IPS-18a (cell line): Measurements from ENCODE around the gene GABRB2.

Experiments used
- H3K27ac ChIP-seq: one replicate; pipeline ENCODE4 v1.5.1; 2013; ENCODE audit warnings: low read length
- H3K27me3 ChIP-seq: one replicate; pipeline ENCODE4 v1.6.1; 2013; ENCODE audit warnings: mild to moderate bottlenecking, low read length; ENCODE audit not compliant: control insufficient read depth, insufficient read depth
- H3K36me3 ChIP-seq: one replicate; pipeline ENCODE4 v1.6.1; 2013; ENCODE audit warnings: low read depth, low read length; ENCODE audit not compliant: control insufficient read depth
- H3K4me1 ChIP-seq: one replicate; pipeline ENCODE4 v1.6.1; 2013; ENCODE audit warnings: low read depth, low read length; ENCODE audit not compliant: control insufficient read depth
- H3K4me3 ChIP-seq: one replicate; pipeline ENCODE4 v1.5.1; 2013; ENCODE audit warnings: low read length
- H3K9ac ChIP-seq: one replicate; pipeline ENCODE4 v1.6.1; 2013; ENCODE audit warnings: mild to moderate bottlenecking, low read length, moderate library complexity
- H3K9me3 ChIP-seq: one replicate; pipeline ENCODE4 v1.6.1; 2013; ENCODE audit warnings: low read depth, low read length; ENCODE audit not compliant: control insufficient read depth

GABRB2 gene

DNA sequence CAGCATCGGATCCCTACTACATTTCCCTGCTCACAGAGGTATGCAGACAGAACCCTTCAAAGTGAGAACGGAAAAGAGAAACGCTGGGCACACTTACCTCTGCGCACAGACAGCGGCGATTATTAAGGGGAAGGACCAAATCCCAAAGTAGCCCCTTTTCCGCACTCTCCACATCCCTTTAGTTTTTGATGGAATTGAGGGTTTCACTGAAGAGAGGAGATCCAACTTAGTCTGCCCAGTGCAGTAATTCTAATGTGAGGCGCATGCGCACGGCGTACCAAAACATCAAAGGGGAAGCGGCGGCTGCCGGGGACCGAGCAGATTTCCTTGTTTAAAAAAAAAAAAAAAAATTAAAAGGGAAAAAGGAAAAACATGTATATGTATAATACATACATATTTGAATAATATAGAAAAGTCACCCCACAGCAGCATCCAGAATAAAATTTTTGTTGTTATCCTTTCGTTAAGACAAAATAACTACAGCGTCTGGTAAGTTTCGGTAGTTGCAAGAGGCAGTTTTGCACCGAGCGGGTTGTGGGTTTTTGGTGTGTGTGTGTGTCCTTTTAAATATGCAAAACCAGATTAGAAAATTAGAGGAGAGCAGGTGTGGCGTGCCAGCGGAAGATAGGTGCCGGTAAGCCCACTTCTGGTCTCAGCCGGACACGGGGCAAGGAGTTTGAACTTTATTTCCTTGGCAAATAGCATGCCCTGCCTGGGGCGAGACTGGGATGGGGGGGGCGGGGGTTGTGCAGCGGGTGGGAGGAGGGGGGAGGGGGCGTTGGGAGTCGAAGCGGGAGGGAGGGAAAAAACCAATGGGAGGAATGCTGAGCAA lies at the start of gene GABRB2:
Gene GABRB2 (minus strand): TSS at position 256 of the 832 bp plus-strand sequence. CDS start 82 bp downstream, at position 174.
- Histone ChIP-seq H3K36me3 (no peaks in the 10 kb centered on the region), H3K4me1 (peaks cover 24% of the 10 kb centered on the region), H3K9me3 (no peaks in the 10 kb centered on the region), H3K4me3 (peak within 1 kb of the TSS; percentile 68), H3K27me3 (peaks cover 66% of the 10 kb centered on the region), H3K27ac (no peak within 1 kb of the TSS), H3K9ac (no peak within 1 kb of the TSS)

DNA sequence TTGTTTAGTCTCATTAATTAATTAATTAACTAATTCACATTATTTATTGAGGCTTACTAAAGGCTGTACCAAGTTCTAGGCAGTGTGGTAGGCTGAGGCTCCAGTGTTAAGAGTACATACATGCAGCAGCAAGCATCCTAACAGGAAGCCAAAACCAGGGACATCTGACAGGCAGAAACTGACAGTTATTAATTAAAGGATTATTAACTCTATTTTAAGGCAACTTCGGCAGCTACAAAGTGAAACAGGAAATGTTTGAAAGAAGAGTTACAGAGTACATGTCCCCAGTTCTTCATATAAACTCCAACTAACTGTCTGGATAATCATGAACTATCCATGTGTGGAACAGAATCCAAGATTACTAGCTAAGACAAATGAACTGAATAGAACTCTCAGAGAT lies 39.3 kb upstream of the GABRB2 start:
- H3K36me3 ChIP-seq, result no peaks in the 10 kb centered on the region
- no peaks in the 10 kb centered on the region for H3K4me1 ChIP-seq
- no peak overlapping the region for H3K27ac ChIP-seq
- H3K27me3 ChIP-seq, result no peaks in the 10 kb centered on the region
- H3K9me3 ChIP-seq, result no peaks in the 10 kb centered on the region
- no peak overlapping the region for H3K4me3 ChIP-seq
- no peak overlapping the region for H3K9ac ChIP-seq

DNA sequence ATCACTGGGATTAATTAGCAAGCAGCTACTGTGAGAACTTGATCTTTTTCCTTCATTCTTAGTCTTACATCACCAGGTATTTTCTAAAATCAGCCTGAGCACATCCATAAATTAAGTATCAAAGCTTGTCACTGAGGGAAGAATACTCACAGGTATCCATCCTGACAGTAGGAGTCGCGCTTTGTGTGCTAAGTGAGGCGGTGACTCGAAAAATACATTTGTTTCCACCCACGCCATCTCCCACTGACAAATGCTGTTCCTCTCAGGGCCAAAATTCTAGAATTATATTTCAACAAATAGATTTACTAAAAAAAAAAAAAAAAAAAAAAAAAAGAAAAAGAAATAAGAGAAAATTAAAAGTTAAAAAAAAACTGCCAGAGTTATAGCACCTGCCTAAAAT lies 34.1 kb upstream of the GABRB2 start:
- no peak overlapping the region for H3K27ac ChIP-seq
- no peaks in the 10 kb centered on the region for H3K36me3 ChIP-seq
- no peaks in the 10 kb centered on the region for H3K27me3 ChIP-seq
- no peak overlapping the region for H3K9ac ChIP-seq
- H3K4me3 ChIP-seq, result no peak overlapping the region
- H3K4me1 ChIP-seq, result no peaks in the 10 kb centered on the region
- H3K9me3 ChIP-seq, result no peaks in the 10 kb centered on the region

DNA sequence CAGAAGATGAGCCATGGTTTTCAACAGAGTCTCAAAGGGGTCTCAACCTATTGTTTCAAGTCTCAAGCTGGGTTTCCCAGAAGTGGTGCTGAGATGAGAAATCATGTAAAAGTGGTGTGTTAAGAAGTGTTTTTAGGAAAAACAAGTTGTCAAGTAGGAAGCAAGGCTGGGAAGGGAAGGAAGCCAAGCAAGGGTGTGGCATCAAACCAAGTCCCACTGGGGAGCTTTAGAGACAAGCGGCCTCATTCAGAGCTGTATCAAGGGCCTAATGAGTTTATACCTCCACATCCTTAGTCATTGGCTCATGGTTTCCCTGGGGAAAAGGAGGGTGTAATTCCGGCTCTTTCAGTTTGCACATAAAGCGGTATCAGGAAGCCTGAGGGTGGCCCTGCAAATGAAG lies 26.4 kb upstream of the GABRB2 start:
- H3K27me3 ChIP-seq, result no peaks in the 10 kb centered on the region
- H3K27ac ChIP-seq, result no peak overlapping the region
- H3K4me3 ChIP-seq, result no peak overlapping the region
- no peaks in the 10 kb centered on the region for H3K36me3 ChIP-seq
- no peaks in the 10 kb centered on the region for H3K4me1 ChIP-seq
- no peaks in the 10 kb centered on the region for H3K9me3 ChIP-seq
- no peak overlapping the region for H3K9ac ChIP-seq

DNA sequence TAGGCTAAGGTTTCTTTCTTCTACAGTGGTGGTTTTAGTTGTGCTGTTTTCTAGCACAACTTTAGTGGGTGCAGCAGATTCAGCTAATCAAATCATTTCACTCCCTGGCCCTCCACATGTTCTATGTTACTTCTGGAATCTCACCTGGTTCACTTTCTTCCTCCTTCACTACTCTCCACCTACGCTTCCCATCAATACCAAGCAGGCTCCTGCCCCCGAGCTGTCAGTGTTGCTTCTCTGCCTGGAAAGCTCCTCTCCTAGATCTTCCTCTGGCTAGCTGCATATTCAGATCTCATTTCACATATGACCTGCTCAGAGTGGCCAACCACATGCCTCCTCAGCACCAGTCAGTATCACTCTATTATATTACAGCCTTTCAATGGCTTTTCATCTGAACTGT lies 19.6 kb upstream of the GABRB2 start:
- Histone ChIP-seq H3K27ac (no peak overlapping the region), H3K4me3 (no peak overlapping the region), H3K9me3 (no peaks in the 10 kb centered on the region), H3K36me3 (no peaks in the 10 kb centered on the region), H3K4me1 (peaks cover 5% of the 10 kb centered on the region), H3K27me3 (no peaks in the 10 kb centered on the region), H3K9ac (no peak overlapping the region)

DNA sequence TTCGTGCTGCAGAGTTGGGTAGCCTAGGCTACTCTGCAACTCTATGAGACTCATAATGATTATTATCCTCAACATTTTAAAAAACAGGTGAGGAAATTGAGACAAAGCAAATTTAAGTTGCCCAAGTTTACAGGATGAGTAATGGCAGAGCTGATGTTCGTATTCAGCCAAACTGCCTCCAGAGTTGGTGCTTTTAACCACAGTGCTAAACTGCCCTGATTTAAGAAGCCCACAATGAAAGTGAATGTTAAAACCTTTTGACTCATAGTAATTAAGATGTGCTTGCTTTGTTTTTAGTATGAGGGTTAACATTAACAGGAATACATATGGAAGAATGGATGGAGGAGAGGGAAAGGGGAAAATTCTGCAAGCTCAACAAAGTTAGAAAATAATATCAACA lies 15.9 kb upstream of the GABRB2 start:
- H3K9ac ChIP-seq, result no peak overlapping the region
- H3K27ac ChIP-seq, result no peak overlapping the region
- H3K9me3 ChIP-seq, result no peaks in the 10 kb centered on the region
- H3K27me3 ChIP-seq, result no peaks in the 10 kb centered on the region
- no peak overlapping the region for H3K4me3 ChIP-seq
- peaks cover 5% of the 10 kb centered on the region for H3K4me1 ChIP-seq
- H3K36me3 ChIP-seq, result no peaks in the 10 kb centered on the region

DNA sequence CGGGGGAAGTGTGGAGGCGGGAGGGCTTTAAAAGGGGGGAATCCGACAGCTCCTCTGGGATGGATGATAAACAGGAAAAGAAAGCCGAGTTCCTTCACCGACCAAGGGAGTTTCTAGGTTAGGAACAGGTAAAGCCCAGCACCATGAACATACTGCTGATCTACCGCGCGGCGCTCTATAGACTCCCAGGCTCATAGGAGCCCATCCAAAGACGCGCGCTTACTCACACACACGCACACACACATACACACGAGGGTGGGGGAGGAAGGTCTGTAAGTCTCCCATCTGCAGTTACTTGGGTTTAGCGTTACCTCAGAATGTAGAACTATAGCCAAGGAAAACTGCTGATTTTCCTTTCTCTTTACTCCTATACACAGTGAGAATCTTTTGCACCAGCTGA lies 2.6 kb upstream of the GABRB2 start:
- H3K27ac ChIP-seq, result no peak overlapping the region
- H3K9me3 ChIP-seq, result no peaks in the 10 kb centered on the region
- peaks cover 24% of the 10 kb centered on the region for H3K4me1 ChIP-seq
- H3K27me3 ChIP-seq, result peaks cover 59% of the 10 kb centered on the region
- H3K9ac ChIP-seq, result no peak overlapping the region
- H3K4me3 ChIP-seq, result peak overlapping the region; percentile 68
- no peaks in the 10 kb centered on the region for H3K36me3 ChIP-seq

DNA sequence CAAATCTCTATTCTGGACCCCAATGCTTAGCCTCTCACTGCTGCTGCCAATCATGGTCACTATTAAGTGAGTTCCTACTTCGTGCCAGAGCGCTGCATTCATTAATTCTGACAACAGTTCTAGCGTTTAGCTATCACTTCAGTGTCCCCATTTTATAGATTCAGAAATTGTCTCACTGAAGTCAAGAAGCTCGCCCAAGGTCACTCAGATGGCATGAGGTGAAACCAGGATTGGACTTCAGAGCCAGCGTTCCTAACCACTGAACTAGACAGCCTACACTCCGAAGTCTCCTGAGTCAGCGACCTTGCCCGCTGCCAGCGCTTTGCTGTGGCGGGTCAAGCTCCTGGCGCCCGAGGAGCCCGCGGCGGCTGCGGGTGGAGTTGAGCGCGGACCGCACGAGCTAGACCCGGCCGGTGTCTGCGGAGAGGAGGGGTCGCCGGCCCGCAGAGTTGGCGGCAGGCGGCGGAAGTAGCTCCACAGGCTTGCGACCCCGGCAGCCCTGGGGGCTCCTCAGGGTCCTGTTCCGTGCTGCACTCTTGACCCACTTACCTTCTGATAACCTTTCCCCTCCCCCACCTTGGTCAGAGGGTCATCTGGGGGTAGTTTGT lies 2.1 kb upstream of the GABRB2 start:
- Histone ChIP-seq H3K27ac (no peak overlapping the region), H3K9me3 (no peaks in the 10 kb centered on the region), H3K4me1 (peaks cover 24% of the 10 kb centered on the region), H3K4me3 (peak overlapping the region; percentile 68), H3K9ac (no peak overlapping the region), H3K27me3 (peaks cover 64% of the 10 kb centered on the region), H3K36me3 (no peaks in the 10 kb centered on the region)

DNA sequence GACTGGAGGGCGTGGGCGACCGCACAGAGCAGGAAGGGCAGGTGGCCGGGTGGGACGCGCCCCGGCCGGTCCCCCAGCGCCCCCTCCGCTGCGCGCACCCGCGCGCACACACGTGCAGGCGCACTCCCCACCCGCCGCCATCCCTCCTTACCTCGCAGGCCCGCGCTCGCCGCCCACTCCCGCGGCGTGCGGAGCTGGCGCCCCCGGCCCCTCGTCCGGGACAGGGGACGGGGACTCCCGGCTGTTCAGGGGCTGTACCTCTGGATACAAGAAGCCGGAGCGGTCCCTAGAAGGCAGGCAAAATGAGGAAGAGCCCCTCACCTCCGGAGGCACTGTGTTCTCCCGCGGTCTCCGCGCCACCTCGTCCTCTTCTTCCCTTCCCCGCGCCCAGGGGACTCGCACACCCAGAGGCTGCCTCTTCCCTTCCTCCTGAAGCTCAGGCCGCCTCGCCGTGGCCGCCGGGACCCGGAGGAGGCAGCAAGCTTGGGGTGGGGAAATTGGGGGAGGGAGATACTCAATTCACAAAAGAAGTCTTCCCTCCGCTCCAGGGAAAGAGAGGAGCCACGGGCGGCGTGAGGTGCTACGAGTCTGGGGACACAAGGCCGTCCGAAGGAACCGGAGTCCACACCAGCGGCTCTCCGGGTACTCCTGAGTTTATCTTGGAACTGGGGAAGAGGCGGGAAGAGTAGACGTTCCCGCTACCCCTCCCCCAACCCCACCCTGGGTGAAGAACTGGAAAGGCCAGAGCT lies 1.4 kb upstream of the GABRB2 start:
- no peaks in the 10 kb centered on the region for H3K9me3 ChIP-seq
- H3K27ac ChIP-seq, result no peak overlapping the region
- H3K4me3 ChIP-seq, result peak overlapping the region; percentile 68
- H3K36me3 ChIP-seq, result no peaks in the 10 kb centered on the region
- no peak overlapping the region for H3K9ac ChIP-seq
- H3K4me1 ChIP-seq, result peaks cover 24% of the 10 kb centered on the region
- H3K27me3 ChIP-seq, result peaks cover 66% of the 10 kb centered on the region

DNA sequence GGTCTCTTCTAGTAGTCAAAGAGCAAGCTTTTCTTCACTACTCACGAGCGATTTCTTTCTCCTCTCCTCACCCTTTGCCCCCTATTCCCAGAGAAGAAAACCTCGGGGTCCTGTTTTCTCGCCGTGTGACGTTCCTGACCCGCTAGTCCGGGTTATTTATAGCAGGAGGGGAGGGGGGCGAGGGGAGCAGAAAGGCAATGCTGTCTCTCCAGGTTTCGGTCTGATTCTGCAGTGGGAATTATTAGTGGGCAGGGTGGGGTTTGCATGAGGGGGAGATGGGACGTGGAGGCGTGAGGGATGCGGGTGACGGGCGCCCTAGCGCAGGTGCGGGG lies 847 bp upstream of the GABRB2 start:
- Histone ChIP-seq H3K36me3 (no peaks in the 10 kb centered on the region), H3K4me3 (peak overlapping the region; percentile 68), H3K27me3 (peaks cover 66% of the 10 kb centered on the region), H3K9ac (no peak overlapping the region), H3K27ac (no peak overlapping the region), H3K4me1 (peaks cover 24% of the 10 kb centered on the region), H3K9me3 (no peaks in the 10 kb centered on the region)

DNA sequence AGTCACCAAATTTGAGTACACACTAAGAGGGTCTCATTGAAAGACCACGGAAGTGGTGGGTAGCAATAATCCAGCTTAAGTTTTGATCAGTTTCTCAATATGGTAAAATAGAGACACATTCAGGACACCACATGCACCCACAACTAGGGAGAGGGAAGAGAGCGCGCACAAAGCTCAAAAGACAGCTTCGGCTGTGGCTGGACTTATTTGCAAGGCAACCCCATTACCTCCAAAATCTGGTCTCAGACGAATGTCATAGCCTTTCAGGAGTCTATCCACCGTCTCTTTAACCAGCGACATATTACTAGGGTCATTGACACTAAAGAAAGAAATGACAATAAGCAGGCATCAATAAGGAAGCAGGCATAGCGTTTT lies 443 bp downstream of the GABRB2 start:
- Histone ChIP-seq H3K36me3 (no peaks in the 10 kb centered on the region), H3K4me1 (peaks cover 24% of the 10 kb centered on the region), H3K9me3 (no peaks in the 10 kb centered on the region), H3K9ac (no peak overlapping the region), H3K4me3 (peak overlapping the region; percentile 68), H3K27ac (no peak overlapping the region), H3K27me3 (peaks cover 66% of the 10 kb centered on the region)
